Nephron (organoid): ENCODE results near the gene GIGYF2.

ENCODE experiments used
- H3K27ac Mint-ChIP-seq, 3 experiments: 2 replicates each; pipeline ENCODE4 v1.8.0; 2020; ENCODE audit warnings: mixed read lengths in 3 of 3, mild to moderate bottlenecking in 2 of 3, moderate library complexity in 1 of 3
- H3K27me3 Mint-ChIP-seq: 2 replicates; pipeline ENCODE4 v1.8.0; 2021; ENCODE audit warnings: low read depth, mild to moderate bottlenecking, moderate library complexity, mixed read lengths
- H3K36me3 Mint-ChIP-seq: 2 replicates; pipeline ENCODE4 v1.8.0; 2020; ENCODE audit warnings: low read depth, mixed read lengths
- H3K4me1 Mint-ChIP-seq: 2 replicates; pipeline ENCODE4 v1.8.0; 2020; ENCODE audit warnings: mixed read lengths
- H3K4me3 Mint-ChIP-seq, 3 experiments: 2 replicates each; pipeline ENCODE4 v1.8.0; 2020; ENCODE audit warnings: mild to moderate bottlenecking in 3 of 3, mixed read lengths in 3 of 3, moderate library complexity in 2 of 3
- H3K9me3 Mint-ChIP-seq: 2 replicates; pipeline ENCODE4 v1.8.0; 2020; ENCODE audit warnings: mixed read lengths
- TF ChIP-seq, protein P1 (sequence below), 3 experiments: fragments of 200-600 bp; sonication (generic); IDR thresholded peaks; one replicate each; pipeline ENCODE4 v1.5.0; 2021; ENCODE audit warnings: antibody characterized with exemption in 3 of 3; ENCODE audit not compliant: unreplicated experiment in 3 of 3

Gene GIGYF2

DNA sequence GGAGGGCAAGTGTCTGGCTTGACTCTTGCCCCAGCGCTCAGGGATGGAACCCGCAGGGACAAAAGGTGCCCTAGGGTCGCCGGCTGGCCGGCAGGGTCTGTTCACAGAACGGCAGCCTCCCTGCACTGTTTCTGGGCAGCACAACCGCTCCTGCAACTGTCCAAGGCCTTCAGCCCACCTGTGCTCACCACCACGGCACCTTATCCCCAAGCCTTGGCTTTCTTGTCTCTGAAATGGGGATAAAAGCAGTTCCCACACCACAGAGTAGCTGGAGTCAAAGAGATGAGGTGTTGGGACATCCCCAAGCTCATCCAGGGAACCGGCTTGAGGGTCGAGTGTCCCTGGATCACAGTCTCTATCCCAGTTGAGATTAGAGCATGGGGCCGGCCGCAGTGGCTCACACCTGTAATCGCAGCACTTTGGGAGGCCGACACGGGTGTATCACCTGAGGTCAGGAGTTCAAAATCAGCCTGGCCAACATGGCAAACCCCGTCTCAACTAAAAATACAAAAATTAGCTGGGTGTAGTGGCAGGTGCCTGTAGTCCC, 177.6 kb downstream of the GIGYF2 start:
- Mint-ChIP-seq H3K36me3 (no peaks in the 10 kb centered on the region), H3K4me3 (peak overlapping the region; percentile 66 to 72 (median 69)), H3K27me3 (peaks cover 35% of the 10 kb centered on the region), H3K4me1 (no peaks in the 10 kb centered on the region), H3K9me3 (no peaks in the 10 kb centered on the region), H3K27ac (no peak overlapping the region)
- TF ChIP-seq, protein P1, sequence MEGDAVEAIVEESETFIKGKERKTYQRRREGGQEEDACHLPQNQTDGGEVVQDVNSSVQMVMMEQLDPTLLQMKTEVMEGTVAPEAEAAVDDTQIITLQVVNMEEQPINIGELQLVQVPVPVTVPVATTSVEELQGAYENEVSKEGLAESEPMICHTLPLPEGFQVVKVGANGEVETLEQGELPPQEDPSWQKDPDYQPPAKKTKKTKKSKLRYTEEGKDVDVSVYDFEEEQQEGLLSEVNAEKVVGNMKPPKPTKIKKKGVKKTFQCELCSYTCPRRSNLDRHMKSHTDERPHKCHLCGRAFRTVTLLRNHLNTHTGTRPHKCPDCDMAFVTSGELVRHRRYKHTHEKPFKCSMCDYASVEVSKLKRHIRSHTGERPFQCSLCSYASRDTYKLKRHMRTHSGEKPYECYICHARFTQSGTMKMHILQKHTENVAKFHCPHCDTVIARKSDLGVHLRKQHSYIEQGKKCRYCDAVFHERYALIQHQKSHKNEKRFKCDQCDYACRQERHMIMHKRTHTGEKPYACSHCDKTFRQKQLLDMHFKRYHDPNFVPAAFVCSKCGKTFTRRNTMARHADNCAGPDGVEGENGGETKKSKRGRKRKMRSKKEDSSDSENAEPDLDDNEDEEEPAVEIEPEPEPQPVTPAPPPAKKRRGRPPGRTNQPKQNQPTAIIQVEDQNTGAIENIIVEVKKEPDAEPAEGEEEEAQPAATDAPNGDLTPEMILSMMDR (IDR thresholded peaks at IDR 0.05; ENCODE audit: unreplicated experiment in 3 of 3) = no peak

DNA sequence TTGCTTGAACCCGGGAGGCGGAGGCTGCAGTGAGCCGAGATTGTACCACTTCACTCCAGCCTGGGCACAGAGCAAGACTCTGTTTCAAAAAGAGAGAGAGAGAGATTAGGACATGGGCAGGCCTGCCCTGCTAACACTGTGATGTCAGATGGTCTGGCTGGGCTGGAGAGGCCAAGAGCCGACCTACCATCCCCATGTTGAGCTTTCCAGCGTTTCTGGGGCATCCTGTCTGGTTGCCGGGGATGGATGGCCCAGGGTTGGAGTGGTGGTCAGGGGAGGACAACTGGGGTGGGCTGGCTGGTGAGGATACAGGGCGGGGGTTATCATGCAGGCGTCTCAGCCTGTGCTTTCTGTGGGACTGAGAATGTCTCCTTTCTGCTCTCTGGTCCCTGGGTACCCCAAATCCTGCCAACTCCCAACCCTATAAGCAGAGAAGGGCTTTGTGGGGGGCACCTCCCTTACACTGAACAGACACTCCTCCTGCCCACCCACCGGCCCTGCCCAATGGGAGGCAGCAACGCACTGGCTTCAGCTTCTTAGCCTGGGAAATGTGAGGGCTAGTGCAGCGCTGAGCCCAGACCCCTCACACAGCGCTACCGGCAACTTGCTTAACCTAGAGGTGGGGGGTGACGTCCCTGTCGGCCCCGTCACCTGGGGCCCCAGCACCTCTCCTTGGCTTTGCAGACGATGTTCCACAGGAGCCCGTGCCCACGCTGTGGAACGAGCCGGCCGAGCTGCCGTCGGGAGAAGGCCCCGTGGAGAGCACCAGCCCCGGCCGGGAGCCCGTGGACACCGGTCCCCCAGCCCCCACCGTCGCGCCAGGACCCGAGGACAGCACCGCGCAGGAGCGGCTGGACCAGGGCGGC, 178.4 kb downstream of the GIGYF2 start:
- peaks cover 31% of the 10 kb centered on the region for H3K27me3 Mint-ChIP-seq
- H3K27ac Mint-ChIP-seq = no peak overlapping the region
- H3K36me3 Mint-ChIP-seq = no peaks in the 10 kb centered on the region

DNA sequence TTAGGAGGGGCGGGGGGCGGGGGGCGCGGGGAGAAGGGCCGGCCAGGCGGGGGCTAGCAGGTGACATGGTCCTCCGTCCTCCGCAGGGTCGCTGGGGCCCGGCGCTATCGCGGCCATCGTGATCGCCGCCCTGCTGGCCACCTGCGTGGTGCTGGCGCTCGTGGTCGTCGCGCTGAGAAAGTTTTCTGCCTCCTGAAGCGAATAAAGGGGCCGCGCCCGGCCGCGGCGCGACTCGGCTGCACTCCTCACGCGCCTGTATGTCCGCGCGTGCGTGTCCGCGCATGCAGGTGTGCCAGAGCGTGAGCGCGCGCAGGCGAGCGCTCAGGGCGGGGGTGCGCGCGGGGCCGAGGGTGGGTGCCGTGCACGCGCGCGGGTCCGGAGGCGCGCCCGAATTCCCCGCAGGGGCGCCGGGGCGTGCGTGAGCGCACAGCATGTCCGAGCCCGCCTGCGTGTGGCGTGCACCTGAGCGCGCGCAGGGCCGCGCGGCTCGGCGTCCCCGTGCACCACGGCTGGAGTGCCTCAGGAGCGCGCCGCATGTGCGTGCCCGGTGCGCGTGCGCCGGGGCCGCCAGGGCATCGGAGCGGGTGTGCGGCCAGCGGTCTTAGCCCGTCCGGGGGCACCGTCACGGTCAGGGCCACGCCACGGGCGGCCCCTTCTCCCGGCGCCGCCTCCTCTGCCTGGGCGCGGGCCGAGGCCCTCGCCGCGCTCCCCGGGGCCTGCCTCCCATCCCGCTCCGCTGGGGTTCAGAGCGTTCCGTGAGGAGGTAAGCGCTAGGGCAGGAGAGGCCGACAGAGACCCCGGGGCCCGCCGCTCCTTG, 179.2 kb downstream of the GIGYF2 start:
- Mint-ChIP-seq H3K4me3 (peak overlapping the region in 2 of 3 experiments; percentile 19 to 72), H3K9me3 (no peaks in the 10 kb centered on the region), H3K4me1 (no peaks in the 10 kb centered on the region), H3K27ac (no peak overlapping the region), H3K36me3 (no peaks in the 10 kb centered on the region), H3K27me3 (peaks cover 31% of the 10 kb centered on the region)
- TF ChIP-seq, protein P1 (IDR thresholded peaks at IDR 0.05; ENCODE audit: unreplicated experiment in 3 of 3) = peak; percentile 6 to 22 (median 17)

More for the DNA sequence above, 178.4 kb downstream of the GIGYF2 start:
- Mint-ChIP-seq H3K4me3 (peak overlapping the region; percentile 66 to 72 (median 69)), H3K9me3 (no peaks in the 10 kb centered on the region), H3K4me1 (no peaks in the 10 kb centered on the region)
- TF ChIP-seq, protein P1 (IDR thresholded peaks at IDR 0.05; ENCODE audit: unreplicated experiment in 3 of 3) = no peak

DNA sequence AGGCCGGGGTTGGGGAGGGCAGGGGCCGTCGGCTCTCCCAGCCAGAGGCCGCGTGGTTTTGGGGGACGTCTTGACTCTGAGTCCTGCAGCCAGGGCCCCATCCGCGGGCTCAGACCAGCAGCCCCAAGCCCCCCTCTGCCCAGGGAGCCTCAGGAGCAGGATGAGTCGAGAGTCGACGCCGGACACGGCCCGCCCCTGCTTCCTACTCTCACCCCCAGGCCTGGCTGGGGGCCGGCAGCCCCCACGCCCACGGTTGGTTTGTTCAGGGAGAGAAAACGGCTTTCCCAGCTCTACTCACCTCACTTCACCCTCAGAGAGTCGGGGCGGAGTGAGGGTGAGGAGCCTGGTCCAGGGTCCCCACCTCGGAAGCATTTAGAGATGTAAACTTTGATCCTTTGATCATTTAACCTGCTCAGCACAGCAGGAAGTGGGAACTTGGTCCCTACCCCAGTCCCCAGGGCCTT, 179.9 kb downstream of the GIGYF2 start:
- Mint-ChIP-seq H3K4me1 (no peaks in the 10 kb centered on the region), H3K4me3 (peak overlapping the region; percentile 63 to 81 (median 72)), H3K27me3 (peaks cover 31% of the 10 kb centered on the region), H3K27ac (no peak overlapping the region), H3K9me3 (no peaks in the 10 kb centered on the region), H3K36me3 (no peaks in the 10 kb centered on the region)
- TF ChIP-seq, protein P1 (IDR thresholded peaks at IDR 0.05; ENCODE audit: unreplicated experiment in 3 of 3) = no peak

DNA sequence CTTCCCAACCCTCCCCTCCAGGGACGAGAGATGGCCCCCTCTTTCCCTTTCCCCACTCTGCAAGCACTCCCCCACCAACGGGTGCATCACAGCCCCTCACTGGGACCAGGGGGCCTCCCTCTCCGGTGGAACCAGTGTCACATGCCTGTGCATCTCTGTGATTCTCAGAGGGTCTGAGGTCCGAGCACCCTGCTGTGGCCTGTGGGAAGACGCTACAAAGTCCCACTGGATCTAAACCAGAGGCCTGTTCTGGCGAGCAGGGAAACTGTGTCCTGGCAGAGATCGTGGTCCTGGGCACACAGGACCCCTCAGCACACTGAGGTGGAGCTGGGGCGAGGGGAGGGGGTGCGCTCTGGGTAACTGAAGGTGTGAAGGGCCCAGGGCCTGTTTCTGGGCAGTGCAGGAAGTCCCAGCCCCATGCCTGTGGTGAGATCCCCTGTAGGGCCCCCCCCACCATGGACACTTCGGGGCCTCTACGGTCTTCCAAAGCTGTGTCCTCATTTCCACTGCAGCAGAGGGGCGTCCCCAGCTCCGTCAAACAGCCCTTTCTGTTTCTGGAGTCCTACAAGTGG, 180.9 kb downstream of the GIGYF2 start:
- Mint-ChIP-seq H3K27ac (no peak overlapping the region), H3K36me3 (no peaks in the 10 kb centered on the region), H3K4me3 (peak overlapping the region; percentile 72 to 81 (median 74)), H3K4me1 (no peaks in the 10 kb centered on the region), H3K27me3 (peaks cover 31% of the 10 kb centered on the region), H3K9me3 (no peaks in the 10 kb centered on the region)
- TF ChIP-seq, protein P1 (IDR thresholded peaks at IDR 0.05; ENCODE audit: unreplicated experiment in 3 of 3) = no peak
